Esophagus (tissue), 2 donors: ENCODE data around the gene CALN1. TPM values are rescaled to one million over a fixed set of nuclear protein-coding genes. Genes with fewer than 3 reads are reported as not detected.

Source experiments
- H3K27ac ChIP-seq, 2 donors: one replicate each; pipeline ENCODE4 v1.5.1; 2013; ENCODE audit warnings: low read depth in 2 of 2, mild to moderate bottlenecking in 2 of 2, inconsistent platforms in 1 of 2, low read length in 1 of 2, moderate library complexity in 1 of 2
- H3K27me3 ChIP-seq, 2 donors: one replicate each; pipeline ENCODE4 v1.6.1; 2013; ENCODE audit warnings: low read length in 2 of 2, control low read depth in 1 of 2, mild to moderate bottlenecking in 1 of 2; ENCODE audit not compliant: insufficient read depth in 2 of 2, control insufficient read depth in 1 of 2
- H3K36me3 ChIP-seq, 2 donors: one replicate each; pipeline ENCODE4 v1.6.1; 2013; ENCODE audit warnings: low read length in 1 of 2; ENCODE audit not compliant: control insufficient read depth in 2 of 2, insufficient read depth in 2 of 2
- H3K4me1 ChIP-seq, 2 donors: one replicate each; pipeline ENCODE4 v1.6.1; 2013; ENCODE audit warnings: low read length in 1 of 2; ENCODE audit not compliant: control insufficient read depth in 2 of 2, insufficient read depth in 2 of 2
- H3K4me3 ChIP-seq, 2 donors: one replicate each; pipeline ENCODE4 v1.5.1; 2013; ENCODE audit warnings: low read length in 2 of 2, mild to moderate bottlenecking in 2 of 2, low read depth in 1 of 2, moderate library complexity in 1 of 2
- H3K9me3 ChIP-seq, 2 donors: one replicate each; pipeline ENCODE4 v1.6.1; 2013; ENCODE audit warnings: mild to moderate bottlenecking in 2 of 2, low read depth in 1 of 2, low read length in 1 of 2, moderate library complexity in 1 of 2; ENCODE audit not compliant: control insufficient read depth in 2 of 2, insufficient read depth in 1 of 2
- WGBS, 2 donors: extraction: QIAGEN DNeasy Blood & Tissue Kit; methylation state at CpG; one replicate each; pipeline ENCODE4 v1.1.7; 2013; 5-methylcytosine and 5-hydroxymethylcytosine counted together
- polyA plus RNA-seq, 2 donors: library from polyadenylated mRNA; stranded (reverse); fragments of 200-250 nt; gene quantifications; one replicate each; pipeline ENCODE4 v1.2.3, GENCODE V29; 2013
- donor health status: healthy with polysubstance abuse.
- donor health status: Bipolar disorder and iron deficiency.

CALN1 gene
- polyA plus RNA-seq, 2 donors = 0.01 to 0.12 TPM

DNA sequence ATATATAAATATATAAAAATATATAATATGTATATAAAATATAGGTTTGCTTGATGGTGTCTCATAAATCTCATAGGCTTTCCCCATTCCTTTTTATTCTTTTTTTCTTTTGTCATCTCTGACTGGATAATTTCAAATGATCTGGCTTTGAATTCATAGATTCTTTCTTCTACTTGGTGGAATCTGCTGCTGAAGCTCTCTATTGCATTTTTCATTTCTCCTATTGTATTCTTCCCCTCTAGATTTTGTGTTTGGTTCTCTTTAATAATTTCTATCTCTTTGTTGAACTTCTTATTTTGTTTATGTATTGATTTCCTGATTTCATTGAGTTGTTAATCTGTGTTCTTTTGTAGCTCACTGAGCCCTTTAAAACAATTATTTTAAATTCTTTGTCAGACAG, 650.8 kb downstream of the CALN1 start:
- Histone ChIP-seq H3K4me3 (no peak overlapping the region), H3K27me3 (no peaks in the 10 kb centered on the region), H3K27ac (no peak overlapping the region), H3K9me3 (peaks cover 3% of the 10 kb centered on the region in 2 donors), H3K36me3 (no peaks in the 10 kb centered on the region), H3K4me1 (no peaks in the 10 kb centered on the region)

- WGBS, 2 donors = 84 to 85% methylated on average over 4 of the region's 4 CpGs
- H3K27ac ChIP-seq = no peak overlapping the region
- H3K27me3 ChIP-seq = no peaks in the 10 kb centered on the region
- no peaks in the 10 kb centered on the region for H3K36me3 ChIP-seq
- peaks cover 0 to 6% of the 10 kb centered on the region in 2 donors for H3K4me1 ChIP-seq
- peaks cover 0 to 2% of the 10 kb centered on the region in 2 donors for H3K9me3 ChIP-seq
- no peak overlapping the region for H3K4me3 ChIP-seq
Observed at GRCh38 chr7:71754828-71755227, 657.3 kb downstream of the CALN1 start.

GRCh38 chr7:71753956-71754664, 658.0 kb downstream of the CALN1 start:
- Histone ChIP-seq H3K27ac (no peak overlapping the region), H3K27me3 (no peaks in the 10 kb centered on the region), H3K4me1 (peaks cover 0 to 6% of the 10 kb centered on the region in 2 donors), H3K9me3 (peaks cover 0 to 3% of the 10 kb centered on the region in 2 donors), H3K4me3 (no peak overlapping the region), H3K36me3 (no peaks in the 10 kb centered on the region)
- 36 to 42% methylated on average over 9 of the region's 9 CpGs for WGBS, 2 donors

GRCh38 chr7:71753236-71753635, 658.9 kb downstream of the CALN1 start:
- H3K4me1 ChIP-seq = peaks cover 0 to 6% of the 10 kb centered on the region in 2 donors
- H3K27me3 ChIP-seq = no peaks in the 10 kb centered on the region
- no peak overlapping the region for H3K27ac ChIP-seq
- 91 to 92% methylated on average over 2 of the region's 2 CpGs for WGBS, 2 donors
- H3K36me3 ChIP-seq = no peaks in the 10 kb centered on the region
- H3K4me3 ChIP-seq = no peak overlapping the region
- peaks cover 0 to 3% of the 10 kb centered on the region in 2 donors for H3K9me3 ChIP-seq

- no peaks in the 10 kb centered on the region for H3K27me3 ChIP-seq
- H3K4me3 ChIP-seq = no peak overlapping the region
- 16 to 17% methylated on average over 36 to 43 of the region's 43 CpGs for WGBS, 2 donors
- no peak overlapping the region for H3K27ac ChIP-seq
- H3K9me3 ChIP-seq = peaks cover 0 to 3% of the 10 kb centered on the region in 2 donors
- H3K36me3 ChIP-seq = no peaks in the 10 kb centered on the region
- H3K4me1 ChIP-seq = peaks cover 0 to 6% of the 10 kb centered on the region in 2 donors
Observed at GRCh38 chr7:71752171-71752935, 659.8 kb downstream of the CALN1 start.

DNA sequence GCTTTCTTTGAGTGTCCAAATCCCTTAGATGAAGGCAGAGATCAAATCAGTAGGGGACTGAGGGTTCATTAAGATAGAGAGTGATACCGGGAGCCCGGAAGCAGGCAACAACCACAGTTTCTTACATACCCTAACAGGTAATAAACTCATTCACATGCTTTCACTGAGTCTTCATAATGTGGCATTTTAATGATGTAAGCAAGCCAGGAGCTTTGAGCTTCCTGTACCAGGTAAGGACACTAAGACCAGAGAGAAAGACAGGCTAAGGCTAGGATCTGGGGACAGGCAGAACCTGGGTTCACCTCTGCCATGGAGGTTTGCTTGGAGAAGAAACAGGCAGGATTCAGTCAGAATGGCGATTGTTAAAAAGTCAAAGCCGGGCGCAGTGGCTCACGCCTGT, 661.8 kb downstream of the CALN1 start:
- Histone ChIP-seq H3K36me3 (no peaks in the 10 kb centered on the region), H3K4me1 (peaks cover 0 to 6% of the 10 kb centered on the region in 2 donors), H3K4me3 (no peak overlapping the region), H3K27me3 (no peaks in the 10 kb centered on the region), H3K27ac (no peak overlapping the region), H3K9me3 (peaks cover 0 to 3% of the 10 kb centered on the region in 2 donors)
- 94 to 95% methylated on average over 6 of the region's 6 CpGs for WGBS, 2 donors

- Histone ChIP-seq H3K4me1 (no peaks in the 10 kb centered on the region), H3K36me3 (no peaks in the 10 kb centered on the region), H3K9me3 (peaks cover 0 to 3% of the 10 kb centered on the region in 2 donors), H3K27ac (no peak overlapping the region), H3K4me3 (no peak overlapping the region), H3K27me3 (no peaks in the 10 kb centered on the region)
- WGBS, 2 donors = 85 to 90% methylated on average over 5 of the region's 5 CpGs
Observed at GRCh38 chr7:71746006-71746405, 666.1 kb downstream of the CALN1 start.

DNA sequence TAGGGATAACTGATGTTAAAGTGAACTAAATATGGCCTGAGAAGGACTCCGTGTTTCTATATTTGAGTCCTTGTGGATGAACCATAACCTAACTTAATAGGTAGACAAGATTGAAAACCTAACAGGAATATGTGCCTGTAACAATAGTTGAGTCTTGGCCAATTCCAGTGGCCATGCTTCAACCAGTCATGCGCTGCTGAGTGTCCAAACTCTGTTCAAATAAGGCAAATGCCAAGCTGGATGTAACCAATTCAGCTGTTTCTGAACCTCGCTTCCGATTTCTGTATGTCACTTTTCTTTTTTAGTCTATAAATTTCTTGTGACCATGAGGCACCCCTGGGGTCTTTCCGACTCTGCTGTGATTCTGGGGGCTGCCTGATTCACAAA, 672.0 kb downstream of the CALN1 start:
- no peak overlapping the region for H3K27ac ChIP-seq
- no peak overlapping the region for H3K4me3 ChIP-seq
- no peaks in the 10 kb centered on the region for H3K9me3 ChIP-seq
- no peaks in the 10 kb centered on the region for H3K27me3 ChIP-seq
- no peaks in the 10 kb centered on the region for H3K4me1 ChIP-seq
- WGBS, 2 donors = 87% methylated on average over 5 of the region's 5 CpGs
- H3K36me3 ChIP-seq = no peaks in the 10 kb centered on the region

DNA sequence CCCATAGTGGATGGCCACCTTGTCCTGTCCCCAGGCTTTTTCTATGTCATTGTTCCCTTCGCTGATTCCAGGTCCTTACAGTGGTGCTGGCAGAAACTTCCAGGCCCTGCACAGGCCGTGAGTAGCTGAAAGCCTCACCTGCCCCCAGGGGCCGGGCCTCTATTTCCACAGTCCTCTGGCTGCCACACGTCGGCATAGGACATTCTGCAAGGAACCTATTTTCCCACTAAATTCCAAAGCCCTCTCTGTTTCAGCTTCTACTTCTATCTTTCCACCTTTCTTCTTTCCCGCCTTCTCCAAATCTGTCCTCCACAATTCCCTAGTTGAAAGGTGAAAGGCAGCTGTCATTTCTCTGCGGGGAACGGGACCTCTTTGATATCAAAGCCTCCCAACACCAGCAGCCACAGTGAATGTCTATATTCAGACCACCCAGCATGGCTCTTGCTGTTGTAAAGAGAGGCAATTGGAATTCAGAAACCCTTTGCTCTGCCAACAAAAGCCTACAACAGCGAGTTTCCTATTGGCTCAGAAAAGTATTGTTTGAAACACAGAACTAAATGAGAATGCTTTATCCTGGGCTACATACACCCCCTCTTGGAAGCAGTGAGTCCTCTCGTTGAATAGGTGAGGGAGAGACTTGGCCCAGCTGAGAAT, 672.5 kb downstream of the CALN1 start:
- H3K9me3 ChIP-seq = no peaks in the 10 kb centered on the region
- no peaks in the 10 kb centered on the region for H3K36me3 ChIP-seq
- no peak overlapping the region for H3K27ac ChIP-seq
- no peaks in the 10 kb centered on the region for H3K27me3 ChIP-seq
- WGBS, 2 donors = 69 to 74% methylated on average over 10 of the region's 10 CpGs
- no peak overlapping the region for H3K4me3 ChIP-seq
- H3K4me1 ChIP-seq = no peaks in the 10 kb centered on the region
